Measurements from ENCODE around the gene VEZF1. TPM values are rescaled to one million over a fixed set of nuclear protein-coding genes. Genes with fewer than 3 reads are reported as not detected.
"Not testable (repeated sequence)": the region's sequence is repeated elsewhere in the genome, so short reads cannot be mapped to it uniquely, and the experiment has no call there.

Gene VEZF1
- total RNA-seq, 1 donor from 2014 or later: 73.2 TPM

GRCh38 chr17:57965521-57966160 is 22.4 kb downstream of the VEZF1 start:
- peak; percentile 63 for DNase-seq (ENCODE audit: extremely low spot score, unreplicated experiment)
- Mint-ChIP-seq H3K36me3 (no peaks in the 10 kb centered on the region), H3K4me3 (no peak overlapping the region), H3K4me1 (ENCODE audit: unreplicated experiment) (peaks cover 5% of the 10 kb centered on the region), H3K9me3 (no peaks in the 10 kb centered on the region), H3K27ac (no peak overlapping the region), H3K27me3 (no peaks in the 10 kb centered on the region)
- TF ChIP-seq CTCF (conservative IDR thresholded peaks at IDR 0.05): no peak

- H3K36me3 Mint-ChIP-seq: no peaks in the 10 kb centered on the region
- H3K27ac Mint-ChIP-seq: no peak overlapping the region
- no peaks in the 10 kb centered on the region for H3K9me3 Mint-ChIP-seq
- H3K4me1 Mint-ChIP-seq (ENCODE audit: unreplicated experiment): peaks cover 4% of the 10 kb centered on the region
- TF ChIP-seq CTCF (conservative IDR thresholded peaks at IDR 0.05): no peak
- no peak overlapping the region for H3K4me3 Mint-ChIP-seq
- no peak for DNase-seq (ENCODE audit: extremely low spot score, unreplicated experiment)
- no peaks in the 10 kb centered on the region for H3K27me3 Mint-ChIP-seq
These were observed 24.9 kb downstream of the VEZF1 start for GRCh38 chr17:57963149-57963511.

- Mint-ChIP-seq H3K36me3 (no peaks in the 10 kb centered on the region), H3K4me1 (ENCODE audit: unreplicated experiment) (peaks cover 9% of the 10 kb centered on the region), H3K4me3 (no peak overlapping the region), H3K27ac (no peak overlapping the region), H3K9me3 (no peaks in the 10 kb centered on the region), H3K27me3 (no peaks in the 10 kb centered on the region)
- peak; percentile 43 for DNase-seq (ENCODE audit: extremely low spot score, unreplicated experiment)
- TF ChIP-seq CTCF (conservative IDR thresholded peaks at IDR 0.05): no peak
These were observed 25.5 kb downstream of the VEZF1 start for GRCh38 chr17:57962279-57963148.

GRCh38 chr17:57959929-57960328 is 28.1 kb downstream of the VEZF1 start:
- no peaks in the 10 kb centered on the region for H3K9me3 Mint-ChIP-seq
- H3K4me3 Mint-ChIP-seq: no peak overlapping the region
- TF ChIP-seq CTCF (conservative IDR thresholded peaks at IDR 0.05): no peak
- H3K4me1 Mint-ChIP-seq (ENCODE audit: unreplicated experiment): peaks cover 22% of the 10 kb centered on the region
- peaks cover 3% of the 10 kb centered on the region for H3K27me3 Mint-ChIP-seq
- no peaks in the 10 kb centered on the region for H3K36me3 Mint-ChIP-seq
- DNase-seq (ENCODE audit: extremely low spot score, unreplicated experiment): peak; percentile 29
- no peak overlapping the region for H3K27ac Mint-ChIP-seq

- H3K4me1 Mint-ChIP-seq (ENCODE audit: unreplicated experiment): peaks cover 31% of the 10 kb centered on the region
- not testable (repeated sequence) for H3K36me3 Mint-ChIP-seq; H3K27me3 Mint-ChIP-seq; H3K27ac Mint-ChIP-seq; DNase-seq (ENCODE audit: extremely low spot score, unreplicated experiment); H3K9me3 Mint-ChIP-seq; H3K4me3 Mint-ChIP-seq
These were observed 29.7 kb downstream of the VEZF1 start for GRCh38 chr17:57958391-57958790.

GRCh38 chr17:57957886-57958285 is 30.2 kb downstream of the VEZF1 start:
- TF ChIP-seq CTCF (conservative IDR thresholded peaks at IDR 0.05): no peak
- Mint-ChIP-seq H3K4me3 (peak overlapping the region; percentile 45), H3K27ac (peak overlapping the region; percentile 14), H3K27me3 (peaks cover 3% of the 10 kb centered on the region), H3K9me3 (no peaks in the 10 kb centered on the region), H3K4me1 (ENCODE audit: unreplicated experiment) (peaks cover 36% of the 10 kb centered on the region), H3K36me3 (peaks cover 3% of the 10 kb centered on the region)
- no peak for DNase-seq (ENCODE audit: extremely low spot score, unreplicated experiment)

Data from type B pancreatic cell (in vitro differentiated cells).